GM21390 (cell line): ENCODE measurements around the gene GRPR.
A peak's percentile ranks its signal among the peaks of the same experiment; 100 is the strongest.
"Not testable (repeated sequence)": the region's sequence is repeated elsewhere in the genome, so short reads cannot be mapped to it uniquely, and the experiment has no call there.

Experiments used
- ATAC-seq: cut with Tn5 transposase; IDR thresholded peaks from one replicate; pipeline ENCODE4 v1.9.1; 2021; ENCODE audit not compliant: unreplicated experiment

GRPR gene

DNA sequence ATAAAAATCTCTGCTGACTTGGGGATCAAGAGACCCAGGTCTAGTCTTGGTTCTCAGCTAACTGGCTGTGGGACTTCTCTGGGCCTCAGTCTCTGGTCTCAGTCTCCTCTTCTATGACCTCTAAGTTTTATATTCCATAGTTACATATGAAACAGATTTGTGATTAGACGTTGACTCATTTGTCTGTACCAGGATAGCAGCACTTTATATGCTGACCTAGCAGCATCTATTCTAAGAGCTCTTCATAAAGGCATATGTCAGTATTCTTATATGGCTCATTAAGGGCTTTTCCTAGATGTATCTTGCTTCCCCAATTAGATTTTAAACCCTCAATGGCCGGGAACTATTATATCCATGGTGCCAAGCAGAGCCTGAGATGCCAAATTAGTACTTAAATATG lies 12.7 kb downstream of the GRPR start:
- no peak for ATAC-seq

DNA sequence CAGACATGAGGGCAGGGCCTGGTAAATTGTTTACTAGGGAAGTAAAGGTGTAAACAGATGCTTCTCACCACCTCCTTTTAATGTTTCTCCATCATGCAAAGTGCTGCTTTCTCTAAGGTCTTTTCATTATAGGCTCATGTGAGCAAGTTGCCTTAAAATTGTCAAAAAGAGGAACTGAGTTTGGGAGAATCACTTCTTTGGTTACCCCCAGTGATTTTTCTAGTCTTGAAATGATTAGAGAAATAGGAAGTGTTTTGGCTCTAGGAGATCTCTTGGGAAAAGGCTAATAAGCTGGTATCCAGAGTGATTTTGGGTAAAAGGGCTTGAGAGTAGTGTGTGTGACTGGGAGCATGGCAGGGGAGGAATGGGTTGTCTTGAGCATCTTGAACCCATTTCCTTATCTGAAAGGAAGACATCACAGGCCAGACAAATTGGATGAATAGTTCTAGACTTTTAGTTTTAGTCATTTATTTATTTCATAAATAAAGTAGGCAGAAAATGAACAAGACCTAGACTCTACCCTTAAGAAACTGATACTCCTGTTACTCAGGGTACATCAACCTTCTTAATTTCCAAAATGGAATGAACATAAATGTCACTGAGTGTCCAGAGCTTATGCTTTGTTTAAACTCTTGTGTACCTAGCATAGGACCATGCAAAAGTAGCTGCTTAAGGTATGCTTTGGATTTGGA lies 14.2 kb downstream of the GRPR start:
- ATAC-seq: peak; percentile 78

DNA sequence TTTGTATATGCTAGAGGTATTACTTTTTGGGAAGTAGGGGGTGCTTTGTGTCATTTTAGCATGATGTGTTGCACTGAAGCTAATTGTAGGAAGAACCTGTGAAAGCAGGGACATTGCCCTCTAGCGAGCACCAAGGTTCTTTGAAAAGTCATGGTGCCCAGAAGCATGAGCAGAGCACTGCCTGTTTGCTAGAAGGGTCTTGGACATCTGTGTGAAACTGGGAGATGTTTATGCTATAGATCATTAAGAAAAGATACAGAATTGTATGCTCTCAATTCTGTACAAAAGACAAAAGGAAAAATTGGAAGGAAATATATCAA lies 14.7 kb downstream of the GRPR start:
- ATAC-seq: peak; percentile 44

DNA sequence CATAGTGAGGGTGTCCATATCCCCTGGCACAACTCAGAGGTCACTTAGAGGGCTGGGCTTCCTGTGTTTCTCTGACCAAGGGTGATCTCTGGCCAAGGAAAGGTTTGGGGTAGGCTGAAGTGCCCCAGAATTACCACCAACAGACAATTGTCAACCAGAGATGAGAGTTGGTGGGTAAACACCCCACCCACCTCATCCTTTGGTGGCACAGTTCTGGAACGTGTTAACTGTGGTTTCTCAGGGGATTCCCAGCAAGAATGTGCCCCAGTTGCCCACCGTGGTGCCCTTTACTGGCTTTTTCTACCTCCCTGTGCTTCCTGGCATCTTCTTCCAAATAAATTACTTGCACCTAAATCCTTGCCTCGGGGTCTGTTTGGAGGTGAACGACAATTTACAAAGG lies 17.1 kb downstream of the GRPR start:
- no peak for ATAC-seq

DNA sequence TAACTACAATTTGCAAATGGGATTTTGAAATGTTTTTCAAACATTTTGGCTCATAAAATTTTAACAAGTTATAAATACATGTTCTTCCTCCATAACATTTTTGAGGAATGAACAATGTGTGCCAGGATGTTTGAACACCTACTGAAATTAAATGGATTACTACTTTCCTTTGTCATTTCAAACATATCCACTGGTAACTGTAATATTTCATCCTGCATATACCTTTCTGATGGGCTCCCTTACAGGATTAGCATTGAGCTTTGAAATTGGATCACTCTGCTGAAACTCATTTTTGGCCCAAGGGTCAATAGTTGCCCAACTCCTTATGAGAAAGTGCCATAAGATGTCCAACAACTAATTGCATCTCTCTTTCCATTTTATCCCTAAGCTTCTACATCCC lies 17.6 kb downstream of the GRPR start:
- ATAC-seq: no peak

DNA sequence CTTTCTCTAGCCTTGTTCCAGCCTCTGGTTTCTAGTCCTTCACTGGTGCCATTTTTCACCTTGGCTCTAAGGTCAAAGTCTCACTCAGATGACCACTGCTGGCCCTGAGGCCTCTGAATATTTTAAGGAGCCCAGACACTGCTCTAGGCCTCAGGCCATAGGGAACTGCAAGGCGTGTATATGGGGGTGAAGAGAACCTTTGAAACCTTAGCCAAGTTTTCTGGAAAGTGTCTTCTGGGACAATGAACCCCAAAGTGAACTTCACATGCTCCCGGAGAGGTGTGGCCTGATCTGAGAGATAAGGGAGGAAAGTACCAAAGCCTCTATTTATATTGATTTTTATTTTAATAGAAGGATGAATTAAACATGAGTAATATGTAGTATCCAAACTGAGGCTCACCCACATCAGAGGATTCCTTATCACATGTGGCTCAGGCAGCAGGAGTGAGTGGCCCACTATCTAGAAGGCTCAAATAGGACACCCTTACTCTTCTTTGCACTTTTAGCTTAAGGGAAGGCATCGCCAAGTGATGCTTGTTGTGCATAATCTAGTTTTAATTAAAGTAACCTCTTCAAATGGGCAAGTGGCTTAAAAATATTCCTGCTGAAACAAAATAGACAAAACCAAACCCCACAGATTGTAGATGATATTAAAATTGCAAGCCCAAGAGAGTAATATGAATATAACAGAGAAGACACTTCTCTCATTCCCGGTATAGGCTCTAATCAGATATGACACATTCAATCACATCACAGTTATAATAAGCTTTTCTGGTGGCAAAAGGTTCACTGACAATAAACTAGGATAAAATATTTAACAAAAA lies 18.3 kb downstream of the GRPR start:
- no peak for ATAC-seq

DNA sequence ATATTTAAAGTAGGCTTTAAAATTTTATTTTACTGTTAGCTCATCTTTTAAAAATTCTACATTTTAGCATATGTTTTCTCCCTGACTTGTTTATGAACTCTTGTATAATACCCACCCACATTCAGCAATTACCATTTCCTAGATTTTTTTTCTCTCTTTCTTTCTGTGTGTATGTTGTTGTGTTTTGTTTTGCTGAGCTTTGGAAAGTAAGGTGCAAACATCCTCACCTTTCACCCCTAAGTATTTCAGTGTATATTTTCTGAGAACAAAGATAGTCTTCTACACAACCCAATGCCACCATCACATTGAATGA lies 18.8 kb downstream of the GRPR start:
- no peak for ATAC-seq

DNA sequence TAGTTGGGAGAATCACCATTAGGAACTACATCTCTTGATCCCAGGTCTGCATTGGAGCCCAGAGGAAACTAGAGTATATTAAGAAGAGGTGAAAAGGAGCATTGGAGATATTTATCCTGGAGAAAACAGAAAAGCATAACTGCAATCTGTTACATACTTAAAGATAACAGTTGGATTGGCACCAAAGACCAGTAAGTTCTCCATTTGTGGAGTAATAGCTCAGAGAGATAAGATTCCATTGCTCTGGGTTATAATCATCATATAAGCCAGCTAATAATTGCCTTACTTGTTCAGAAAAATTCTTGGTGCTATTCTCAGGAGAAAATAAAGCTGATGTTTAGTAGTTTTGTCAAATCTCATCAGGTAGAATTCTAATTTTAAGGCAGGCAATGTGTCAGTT lies 20.6 kb downstream of the GRPR start:
- no peak for ATAC-seq

DNA sequence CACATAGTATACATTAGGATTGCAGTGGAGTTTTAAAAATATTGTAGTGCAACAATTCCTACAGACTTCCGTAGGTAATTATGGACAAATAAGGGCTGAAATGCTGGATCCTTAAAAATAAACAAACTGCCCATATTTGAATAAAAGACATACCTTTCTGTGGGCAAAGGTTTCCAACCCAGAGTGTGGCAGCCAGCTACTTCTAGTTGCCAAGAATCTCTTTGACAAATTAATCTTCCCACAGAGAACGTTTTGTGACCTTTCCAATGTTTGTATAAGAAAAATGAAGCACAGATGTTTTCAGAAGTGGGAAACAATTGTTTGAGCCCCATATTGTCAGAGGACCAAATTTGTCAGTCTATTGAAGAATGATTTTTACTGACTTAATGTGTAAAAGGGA lies 21.1 kb downstream of the GRPR start:
- no peak for ATAC-seq

DNA sequence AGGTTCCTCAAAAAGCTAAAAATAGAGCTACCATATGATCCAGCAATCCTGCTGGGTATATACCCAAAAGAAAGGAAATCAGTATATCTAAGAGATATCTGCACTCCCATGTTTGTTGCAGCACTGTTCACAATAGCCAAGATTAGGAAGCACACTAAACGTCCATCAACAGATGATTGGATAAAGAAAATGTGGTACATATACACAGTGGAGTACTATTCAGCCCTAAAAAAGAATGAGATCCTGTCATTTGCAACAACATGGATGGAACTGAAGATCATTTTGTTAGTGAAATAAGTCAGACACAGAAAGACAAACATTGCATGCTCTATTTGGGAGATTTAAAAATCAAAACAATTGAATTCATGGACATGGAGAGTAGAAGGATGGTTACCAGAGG lies 21.7 kb downstream of the GRPR start:
- ATAC-seq: not testable (repeated sequence)

DNA sequence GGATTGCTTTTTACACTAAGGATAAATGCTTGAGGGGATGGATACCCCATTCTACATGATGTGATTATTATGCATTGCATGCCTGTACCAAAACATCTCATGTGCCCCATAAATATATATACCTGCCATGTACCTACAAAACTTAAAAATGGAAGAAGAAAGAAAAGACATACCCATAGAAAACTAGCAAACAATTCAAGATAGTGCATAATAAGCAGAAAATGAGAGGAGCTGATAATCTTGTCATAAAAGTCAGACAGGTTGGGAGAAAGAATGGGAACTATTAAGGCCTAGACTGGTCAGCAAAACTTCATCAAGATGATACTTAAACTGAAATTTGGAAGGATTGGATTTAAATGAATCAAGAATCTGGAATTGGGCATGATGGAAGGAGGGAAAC lies 22.3 kb downstream of the GRPR start:
- no peak for ATAC-seq

DNA sequence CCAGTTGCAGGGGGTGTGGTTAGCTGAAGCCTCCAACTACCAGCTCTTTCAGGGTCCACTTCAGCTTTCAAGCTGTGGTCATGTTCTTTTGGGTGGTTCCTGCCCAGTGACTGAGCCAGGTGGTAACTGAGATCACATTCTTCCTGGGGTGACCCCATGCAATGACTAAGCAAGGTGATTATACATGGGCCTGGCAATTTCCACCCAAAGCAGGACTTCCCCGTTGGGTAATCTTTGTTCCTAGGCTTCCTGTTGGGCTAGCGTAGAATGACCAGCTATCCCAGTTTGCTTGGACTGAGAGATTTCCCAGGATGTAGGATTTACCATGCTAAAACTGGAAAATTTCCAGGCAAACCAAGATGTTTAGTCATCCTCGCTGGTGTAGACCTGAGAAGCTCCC lies 25.5 kb downstream of the GRPR start:
- no peak for ATAC-seq

DNA sequence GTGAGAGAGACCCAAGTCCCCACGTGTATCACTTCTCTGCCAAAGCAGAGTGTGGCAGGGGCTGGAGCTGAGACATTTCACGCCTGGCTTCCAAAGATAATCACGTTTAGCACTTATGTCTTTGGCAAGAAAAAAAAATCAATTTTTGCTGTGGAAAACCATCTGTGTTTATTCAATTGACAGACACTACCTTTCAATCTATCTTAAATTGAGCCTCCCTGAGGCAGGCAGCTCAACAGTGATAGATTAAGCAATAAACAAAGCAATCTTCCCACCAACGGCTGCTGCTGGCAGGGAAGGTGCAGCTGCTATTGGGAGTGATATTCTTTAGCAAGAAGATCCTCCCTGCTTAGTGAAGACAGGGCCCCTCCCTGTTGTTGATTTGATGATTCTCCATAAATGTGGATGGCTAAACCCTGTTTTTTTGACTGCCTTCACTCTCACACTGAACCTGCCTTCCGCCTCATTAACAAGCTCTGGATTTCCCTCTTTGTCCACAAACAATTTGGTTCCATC lies 32.3 kb downstream of the GRPR start:
- no peak for ATAC-seq

DNA sequence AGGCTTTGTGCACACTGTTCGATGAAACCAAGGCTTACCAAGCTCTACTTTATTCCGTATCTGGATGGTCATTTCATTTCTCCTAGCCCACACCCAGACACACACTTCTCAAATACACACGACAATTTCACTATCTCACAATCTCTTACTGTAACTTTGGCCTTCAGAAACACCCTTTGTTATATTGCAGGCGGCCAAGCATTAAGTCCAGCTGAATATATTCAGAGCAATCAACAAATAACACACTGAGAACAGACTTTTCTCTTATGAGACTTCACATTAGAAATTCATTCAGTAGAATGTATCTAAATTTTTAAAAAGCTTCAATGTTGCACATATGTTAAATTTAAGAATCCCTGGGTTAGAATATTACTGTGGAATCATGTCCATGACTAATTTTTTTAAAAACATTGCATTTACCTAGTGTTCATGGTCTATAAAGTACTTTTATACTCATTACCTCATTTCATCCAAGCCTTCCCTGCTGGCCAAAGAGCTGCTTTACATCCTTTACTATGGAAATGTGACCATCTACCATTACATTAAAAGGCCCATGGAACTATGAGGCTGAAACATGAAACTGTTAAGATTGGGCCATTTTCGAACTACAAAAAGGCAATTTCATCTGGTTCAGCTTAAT lies 33.4 kb downstream of the GRPR start:
- ATAC-seq: no peak

DNA sequence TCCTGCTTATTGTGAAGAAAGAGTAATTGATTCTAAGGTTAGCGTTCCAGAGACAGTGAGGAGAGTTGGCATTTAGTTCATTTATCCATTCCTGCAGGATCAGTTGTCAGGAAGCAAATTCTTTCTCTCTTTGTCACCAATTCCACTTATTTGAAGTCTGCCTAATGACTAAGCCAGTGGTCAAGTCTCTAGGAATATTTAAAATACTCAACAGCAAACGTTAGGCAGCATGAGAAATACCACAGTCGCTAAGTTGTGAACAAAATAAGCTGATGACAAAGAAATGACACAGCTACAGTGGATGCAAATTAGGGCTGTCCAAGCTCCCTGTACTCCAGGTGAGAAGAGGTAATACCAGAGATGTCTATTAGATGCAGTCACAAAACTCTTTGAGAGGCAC lies 37.4 kb downstream of the GRPR start:
- ATAC-seq: no peak

DNA sequence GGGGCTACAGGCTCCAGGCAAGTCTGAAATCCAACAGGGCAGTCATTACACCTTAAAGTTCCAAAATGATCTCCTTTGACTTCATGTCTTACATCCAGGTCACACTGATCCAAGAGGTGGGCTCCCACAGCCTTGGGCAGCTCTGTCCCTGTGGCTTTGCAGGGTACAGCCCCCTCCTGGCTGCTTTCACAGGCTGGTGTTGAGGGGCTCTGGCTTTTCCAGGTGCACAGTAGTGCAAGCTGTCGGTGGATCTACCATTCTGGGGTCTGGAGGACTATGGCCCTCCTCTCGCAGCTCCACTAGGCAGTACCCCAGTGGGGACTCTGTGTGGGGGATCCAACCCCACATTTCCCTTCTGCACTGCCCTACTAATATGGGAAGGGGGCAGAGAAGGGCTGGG lies 37.8 kb downstream of the GRPR start:
- ATAC-seq: not testable (repeated sequence)

DNA sequence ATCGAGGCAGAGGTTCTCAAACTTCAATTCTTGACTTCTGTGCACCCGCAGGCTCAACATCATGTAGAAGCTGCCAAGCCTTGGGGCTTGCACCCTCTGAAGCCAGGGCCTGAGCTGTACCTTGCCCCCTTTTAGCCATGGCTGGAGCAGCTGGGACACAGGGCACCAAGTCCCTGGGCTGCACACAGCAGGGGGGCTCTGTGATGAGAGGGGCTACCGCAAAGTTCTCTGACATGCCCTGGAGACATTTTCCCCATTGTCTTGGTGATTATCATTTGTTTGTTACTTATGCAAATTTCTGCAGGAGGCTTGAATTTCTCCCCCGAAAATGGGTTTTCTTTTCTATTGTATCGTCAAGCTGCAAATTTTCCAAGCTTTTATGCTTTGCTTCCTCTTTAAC lies 39.0 kb downstream of the GRPR start:
- no peak for ATAC-seq

DNA sequence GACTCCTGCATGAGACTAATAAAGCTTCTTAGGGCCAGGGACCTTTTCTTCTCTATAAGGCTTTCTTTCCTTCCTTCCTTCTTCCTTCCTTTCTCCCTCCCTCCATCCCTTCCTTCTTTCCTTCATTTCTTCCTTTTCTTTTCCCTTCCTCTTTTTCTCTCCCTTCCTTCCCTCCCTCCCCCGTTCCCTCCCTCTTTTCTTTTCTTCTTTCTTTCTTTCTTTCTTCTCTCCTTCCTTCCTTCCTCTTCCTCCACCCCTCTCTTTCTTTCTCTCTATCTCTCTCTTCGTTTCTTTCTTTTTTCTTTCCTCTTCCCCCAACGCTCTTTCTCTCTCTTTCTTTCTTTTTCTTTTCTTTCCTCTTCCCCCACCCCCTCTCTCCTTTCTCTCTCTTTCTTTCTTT lies 41.4 kb downstream of the GRPR start:
- no peak for ATAC-seq

DNA sequence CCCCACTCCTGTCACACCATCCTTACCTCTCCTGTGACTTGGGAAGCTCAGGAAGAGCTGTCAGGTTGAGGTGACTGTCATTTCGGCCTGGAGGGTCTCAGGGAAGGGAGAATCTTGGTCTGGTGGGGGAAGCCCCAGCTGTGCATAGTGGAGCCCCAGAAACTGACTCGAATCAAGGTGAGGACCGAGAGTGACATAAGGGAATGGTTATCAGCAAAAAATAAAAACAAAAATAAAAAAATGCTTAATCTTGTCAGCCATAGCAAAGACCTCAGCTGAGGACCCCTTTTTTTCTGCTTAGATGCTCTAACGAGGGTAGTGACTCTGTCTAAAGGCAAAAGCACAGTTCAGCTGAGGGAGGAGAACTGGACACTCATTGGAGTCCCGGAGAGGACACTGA lies 43.8 kb downstream of the GRPR start, which contains the start of gene MAGEB17:
MAGEB17 (plus strand) TSS at position 301 of the 400 bp plus-strand sequence. CDS start 2,902 bp downstream, outside the sequence.
- ATAC-seq: no peak

DNA sequence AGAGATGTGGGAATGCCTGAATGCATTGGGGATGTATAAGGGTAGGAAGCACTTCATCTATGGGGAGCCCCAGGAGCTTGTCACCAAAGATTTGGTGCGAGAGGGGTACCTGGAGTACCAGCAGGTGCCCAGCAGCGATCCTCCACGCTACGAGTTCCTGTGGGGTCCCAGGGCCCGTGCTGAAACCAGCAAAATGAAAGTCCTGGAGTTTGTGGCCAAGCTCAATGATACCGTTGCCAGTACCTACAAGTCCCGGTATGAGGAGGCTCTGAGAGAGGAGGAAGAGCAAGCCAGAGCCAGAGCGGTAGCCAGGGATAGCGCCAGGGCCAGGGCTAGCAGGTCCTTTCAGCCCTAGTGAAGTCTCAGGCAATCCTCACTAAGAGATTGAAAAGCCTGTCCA lies 47.7 kb downstream of the GRPR start:
- no peak for ATAC-seq

DNA sequence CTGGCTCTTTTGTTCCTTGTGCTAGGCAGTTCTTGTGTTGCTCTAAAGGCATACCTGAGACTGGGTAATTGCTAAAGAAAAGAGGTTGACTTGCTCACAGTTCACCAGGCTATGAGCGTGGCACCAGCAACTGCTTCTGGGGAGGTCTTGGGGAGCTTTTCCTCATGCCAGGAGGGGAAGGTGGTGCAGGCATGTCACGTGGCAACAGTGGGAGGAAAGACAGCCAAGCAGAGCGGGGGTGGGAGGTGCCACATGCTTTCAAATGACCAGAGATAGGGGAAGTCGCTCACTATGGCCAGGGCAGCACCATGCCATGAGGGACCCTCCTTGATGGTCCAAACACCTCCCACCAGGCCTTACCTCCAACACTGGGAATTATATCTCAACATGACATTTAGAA lies 48.6 kb downstream of the GRPR start:
- ATAC-seq: no peak

DNA sequence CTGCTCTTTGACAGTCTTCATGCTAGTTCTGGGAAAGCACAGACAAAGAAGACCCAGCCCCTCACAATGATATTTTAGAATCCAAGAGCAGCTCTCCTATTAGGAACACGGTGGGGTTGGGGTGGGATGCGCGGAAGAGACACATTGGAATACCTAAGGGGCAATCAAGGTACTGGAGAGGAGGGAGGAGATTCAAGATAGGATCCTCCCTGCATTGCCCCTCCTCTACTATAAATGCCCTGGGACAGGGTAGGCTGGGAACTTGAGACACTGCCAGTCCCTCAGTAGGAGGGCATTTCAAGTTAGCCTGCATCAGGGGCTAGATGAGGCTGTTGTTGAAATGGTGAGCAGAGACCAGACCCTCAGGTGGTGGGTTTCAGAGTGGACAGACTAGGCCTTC lies 49.0 kb downstream of the GRPR start:
- ATAC-seq: no peak
